HG02970 (cell line): Measurements from ENCODE around the gene KCNJ3.
"Not testable (repeated sequence)": the region's sequence is repeated elsewhere in the genome, so short reads cannot be mapped to it uniquely, and the experiment has no call there.

ENCODE experiments used
- ATAC-seq: cut with Tn5 transposase; IDR thresholded peaks from one replicate; pipeline ENCODE4 v1.9.1; 2021; ENCODE audit warnings: mild to moderate bottlenecking, moderate library complexity, moderate number of reproducible peaks; ENCODE audit not compliant: unreplicated experiment, low FRiP score

KCNJ3 gene

GRCh38 chr2:154836632-154837031 lies 138.1 kb downstream of the KCNJ3 start:
- ATAC-seq: no peak

GRCh38 chr2:154837035-154837434 lies 138.5 kb downstream of the KCNJ3 start:
- no peak for ATAC-seq

GRCh38 chr2:154844513-154844912 lies 146.0 kb downstream of the KCNJ3 start:
- no peak for ATAC-seq

GRCh38 chr2:154846842-154847241 lies 148.3 kb downstream of the KCNJ3 start:
- no peak for ATAC-seq

- ATAC-seq: no peak
Observed at GRCh38 chr2:154849482-154849881, 151.0 kb downstream of the KCNJ3 start.

- ATAC-seq: no peak
Observed at GRCh38 chr2:154850532-154850931, 152.0 kb downstream of the KCNJ3 start.

- ATAC-seq: no peak
Observed at GRCh38 chr2:154855138-154855537, 156.6 kb downstream of the KCNJ3 start.

- not testable (repeated sequence) for ATAC-seq
Observed at GRCh38 chr2:154867151-154867550, 168.7 kb downstream of the KCNJ3 start.

- ATAC-seq: no peak
Observed at GRCh38 chr2:154875999-154876398, 177.5 kb downstream of the KCNJ3 start.

- no peak for ATAC-seq
Observed at GRCh38 chr2:154882725-154883124, 184.2 kb downstream of the KCNJ3 start.

GRCh38 chr2:154886316-154886715 lies 187.8 kb downstream of the KCNJ3 start:
- ATAC-seq: no peak

GRCh38 chr2:154898269-154898668 lies 199.8 kb downstream of the KCNJ3 start:
- ATAC-seq: no peak

GRCh38 chr2:154901063-154901462 lies 202.6 kb downstream of the KCNJ3 start:
- ATAC-seq: no peak
